Naive B cell (primary cell): Measurements from ENCODE around the gene PRSS27. TPM values are rescaled to one million over a fixed set of nuclear protein-coding genes. Genes with fewer than 3 reads are reported as not detected.

ENCODE experiments used
- ATAC-seq, 2 donors: fragments of 150-1000 bp; cut with Tn5 transposase; 2 replicates each; pipeline ENCODE4 v1.10.0; 2021; ENCODE audit warnings: low read depth in 2 of 2, mild to moderate bottlenecking in 2 of 2, moderate library complexity in 2 of 2
- DNase-seq: peaks from one replicate; pipeline ENCODE4 v3.0.0; 2022
- H3K27ac Mint-ChIP-seq, 6 donors: one replicate each; pipeline ENCODE4 v1.8.0; 2020 to 2022; ENCODE audit warnings: mild to moderate bottlenecking in 6 of 6, mixed read lengths in 6 of 6, moderate library complexity in 5 of 6, inconsistent platforms in 2 of 6
- H3K27me3 Mint-ChIP-seq, 3 donors: one replicate each; pipeline ENCODE4 v1.8.0; 2021 to 2022; ENCODE audit warnings: mixed read lengths in 3 of 3, mild to moderate bottlenecking in 1 of 3
- H3K36me3 Mint-ChIP-seq, 2 donors: one replicate each; pipeline ENCODE4 v1.8.0; 2020 to 2022; ENCODE audit warnings: mixed read lengths in 2 of 2, inconsistent platforms in 1 of 2, mild to moderate bottlenecking in 1 of 2
- H3K4me1 Mint-ChIP-seq, 3 donors: one replicate each; pipeline ENCODE4 v1.8.0; 2020 to 2022; ENCODE audit warnings: mixed read lengths in 3 of 3, inconsistent platforms in 1 of 3, mild to moderate bottlenecking in 1 of 3, moderate library complexity in 1 of 3
- H3K4me3 Mint-ChIP-seq, 8 donors: one replicate each; pipeline ENCODE4 v1.8.0; 2020 to 2022; ENCODE audit warnings: mild to moderate bottlenecking in 8 of 8, mixed read lengths in 8 of 8, moderate library complexity in 8 of 8, inconsistent platforms in 2 of 8
- H3K9me3 Mint-ChIP-seq, 7 donors: one replicate each; pipeline ENCODE4 v1.8.0; 2020 to 2022; ENCODE audit warnings: mixed read lengths in 7 of 7, mild to moderate bottlenecking in 5 of 7, inconsistent platforms in 2 of 7, moderate library complexity in 1 of 7
- polyA plus RNA-seq, 6 donors: library from polyadenylated mRNA; unstranded; fragments of 300-500 nt; fragmentation: Illumina TruSeq; gene quantifications; one replicate each; pipeline ENCODE4 v1.2.3, GENCODE V29; 2021; ENCODE audit warnings: low read depth in 6 of 6

The PRSS27 gene
- polyA plus RNA-seq, result under 1 TPM in 1 of 6 donors, not detected in 5; 0.36 TPM

DNA sequence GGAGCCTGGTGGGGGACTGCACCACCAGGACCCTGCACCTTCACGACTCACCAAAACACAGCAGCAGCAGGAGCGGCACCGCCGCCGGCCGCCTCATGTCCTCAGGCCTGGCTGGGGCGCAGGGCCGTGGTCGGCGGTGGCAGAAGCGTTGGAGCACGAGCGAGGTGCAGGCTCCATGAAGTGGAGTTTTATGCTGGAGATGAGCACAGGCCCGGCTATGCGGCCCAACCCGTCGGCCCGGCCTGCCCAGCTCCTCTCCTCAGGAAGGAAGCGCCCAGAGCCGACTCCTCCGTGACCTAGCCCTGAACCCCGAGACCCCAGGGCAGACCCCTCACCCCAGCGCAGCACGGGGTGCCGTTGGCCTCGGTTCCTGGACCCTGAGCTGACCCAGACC lies at the start of gene PRSS27:
Gene PRSS27, minus strand, starts transcription at position 161 of the 394 bp plus-strand sequence. Its CDS starts 64 bp downstream, at position 97.
- Mint-ChIP-seq H3K4me1 (peaks cover 3 to 10% (median 8%) of the 10 kb centered on the region in 3 donors), H3K4me3 (peak within 1 kb of the TSS; percentile 24 to 86 (median 73)), H3K9me3 (no peaks in the 10 kb centered on the region), H3K36me3 (no peaks in the 10 kb centered on the region), H3K27ac (peak within 1 kb of the TSS; percentile 75 to 93 (median 83)), H3K27me3 (peaks cover 6 to 12% (median 10%) of the 10 kb centered on the region in 3 donors)
- DNase-seq (no peak), ATAC-seq (no peak)

DNA sequence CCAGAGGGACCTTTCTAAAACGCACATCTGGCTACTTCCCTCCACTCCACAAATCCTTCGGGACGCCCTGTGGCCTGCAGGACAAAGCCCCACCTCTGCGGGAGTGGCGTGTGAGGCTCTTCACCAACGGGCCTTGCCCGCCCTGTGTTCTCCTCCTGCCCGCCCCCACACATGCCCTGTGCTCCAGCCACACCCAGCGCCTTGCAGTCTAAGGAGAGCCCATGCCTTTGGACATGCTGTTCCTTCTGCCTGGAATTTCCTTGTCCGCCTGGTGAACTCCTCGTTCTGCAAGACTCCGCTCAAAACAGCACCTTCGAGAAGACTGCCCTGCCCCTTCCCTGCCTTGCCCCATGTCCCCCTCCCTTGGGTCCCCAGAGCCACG lies 49.6 kb upstream of the PRSS27 start:
- H3K4me3 Mint-ChIP-seq, result no peak overlapping the region
- peak overlapping the region in 4 of 6 donors; percentile 53 to 95 (median 85) for H3K27ac Mint-ChIP-seq
- no peak for DNase-seq
- H3K9me3 Mint-ChIP-seq, result peaks cover 0 to 2% (median 0%) of the 10 kb centered on the region in 7 donors
- H3K36me3 Mint-ChIP-seq, result peaks cover 23 to 54% of the 10 kb centered on the region in 2 donors
- H3K4me1 Mint-ChIP-seq, result peaks cover 10 to 37% (median 35%) of the 10 kb centered on the region in 3 donors
- no peak for ATAC-seq
- no peaks in the 10 kb centered on the region for H3K27me3 Mint-ChIP-seq

DNA sequence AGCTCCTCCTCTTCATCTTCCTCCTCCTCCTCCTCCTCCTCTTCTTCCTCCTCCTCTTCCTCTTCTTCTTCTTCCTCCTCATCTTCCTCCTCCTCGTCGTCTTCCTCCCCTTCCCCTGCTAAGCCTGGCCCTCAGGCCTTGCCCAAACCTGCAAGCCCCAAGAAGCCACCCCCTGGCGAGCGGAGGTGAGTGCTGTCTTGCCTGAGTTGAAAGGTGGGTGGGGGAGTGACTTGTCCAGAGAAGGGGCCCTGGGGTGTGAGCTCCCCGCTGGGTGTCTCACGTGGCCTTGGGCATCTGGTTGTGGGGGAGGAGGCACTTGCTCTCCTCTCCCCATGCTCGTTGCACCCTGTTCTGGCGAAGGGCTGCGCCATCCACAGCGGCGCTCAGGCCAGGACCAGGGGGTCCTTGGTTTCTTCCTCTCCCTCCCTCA lies 49.1 kb upstream of the PRSS27 start:
- Mint-ChIP-seq H3K4me1 (peaks cover 10 to 37% (median 35%) of the 10 kb centered on the region in 3 donors), H3K27me3 (no peaks in the 10 kb centered on the region), H3K9me3 (peaks cover 0 to 2% (median 0%) of the 10 kb centered on the region in 7 donors), H3K36me3 (peaks cover 28 to 55% of the 10 kb centered on the region in 2 donors), H3K27ac (peak overlapping the region in 3 of 6 donors; percentile 83 to 95 (median 87)), H3K4me3 (peak overlapping the region in 3 of 8 donors; percentile 5 to 47 (median 27))
- DNase-seq, result no peak
- ATAC-seq, result no peak

DNA sequence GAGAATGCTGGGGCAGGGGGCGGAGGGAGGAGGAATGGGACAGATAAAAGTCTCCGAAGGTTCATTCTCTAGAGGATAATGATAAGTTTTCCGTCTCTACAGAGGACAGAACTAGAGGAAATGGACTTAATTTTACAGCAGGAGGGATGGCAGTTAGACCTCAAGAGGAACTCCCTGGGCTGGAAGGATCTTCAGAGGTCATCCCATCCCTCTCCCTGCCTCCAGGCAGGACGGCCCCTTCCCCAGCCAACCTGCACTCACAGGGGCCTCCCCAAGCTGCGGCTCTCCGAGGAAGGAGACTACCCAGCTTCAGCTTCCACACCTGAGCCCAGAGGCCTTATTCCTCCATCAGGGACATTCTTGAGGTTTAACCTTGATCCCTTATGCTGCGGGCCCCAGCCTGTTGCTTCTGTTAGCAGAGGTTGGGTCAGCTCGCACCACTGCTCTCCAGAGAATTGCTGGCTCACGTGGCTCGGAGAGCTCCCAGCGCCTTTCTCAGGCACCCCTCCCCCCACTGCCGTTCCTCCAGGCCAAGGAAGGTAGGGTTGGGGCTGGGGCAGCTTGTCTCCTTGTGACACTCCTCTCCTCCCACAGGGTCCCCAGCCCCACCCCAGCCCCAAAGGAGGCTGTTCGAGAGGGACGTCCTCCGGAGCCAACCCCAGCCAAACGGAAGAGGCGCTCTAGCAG lies 48.5 kb upstream of the PRSS27 start:
- Mint-ChIP-seq H3K36me3 (peaks cover 32 to 61% of the 10 kb centered on the region in 2 donors), H3K27ac (peak overlapping the region in 3 of 6 donors; percentile 32 to 95 (median 87)), H3K27me3 (no peaks in the 10 kb centered on the region), H3K4me3 (peak overlapping the region in 3 of 8 donors; percentile 33 to 52 (median 47)), H3K4me1 (peaks cover 10 to 40% (median 37%) of the 10 kb centered on the region in 3 donors), H3K9me3 (peaks cover 0 to 2% (median 0%) of the 10 kb centered on the region in 7 donors)
- ATAC-seq, result no peak
- DNase-seq, result no peak

DNA sequence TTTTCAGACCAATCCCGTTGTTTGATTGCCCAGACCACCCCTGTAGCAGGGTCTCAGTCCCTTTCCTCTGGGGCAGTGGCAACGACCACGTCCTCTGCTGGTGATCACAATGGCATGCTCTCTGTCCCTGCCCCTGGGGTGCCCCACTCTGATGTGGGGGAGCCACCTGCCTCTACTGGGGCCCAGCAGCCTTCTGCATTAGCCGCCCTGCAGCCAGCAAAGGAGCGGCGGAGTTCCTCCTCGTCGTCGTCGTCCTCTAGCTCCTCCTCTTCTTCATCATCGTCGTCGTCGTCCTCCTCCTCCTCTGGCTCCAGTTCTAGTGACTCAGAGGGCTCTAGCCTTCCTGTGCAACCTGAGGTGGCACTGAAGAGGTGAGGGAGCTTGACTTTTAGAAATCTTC lies 47.9 kb upstream of the PRSS27 start:
- Mint-ChIP-seq H3K27ac (peak overlapping the region in 3 of 6 donors; percentile 32 to 82 (median 72)), H3K4me3 (peak overlapping the region in 1 of 8 donors; percentile 33), H3K9me3 (peaks cover 0 to 2% (median 0%) of the 10 kb centered on the region in 7 donors), H3K36me3 (peaks cover 38 to 66% of the 10 kb centered on the region in 2 donors), H3K27me3 (no peaks in the 10 kb centered on the region), H3K4me1 (peaks cover 7 to 41% (median 41%) of the 10 kb centered on the region in 3 donors)
- DNase-seq (no peak), ATAC-seq (no peak)

DNA sequence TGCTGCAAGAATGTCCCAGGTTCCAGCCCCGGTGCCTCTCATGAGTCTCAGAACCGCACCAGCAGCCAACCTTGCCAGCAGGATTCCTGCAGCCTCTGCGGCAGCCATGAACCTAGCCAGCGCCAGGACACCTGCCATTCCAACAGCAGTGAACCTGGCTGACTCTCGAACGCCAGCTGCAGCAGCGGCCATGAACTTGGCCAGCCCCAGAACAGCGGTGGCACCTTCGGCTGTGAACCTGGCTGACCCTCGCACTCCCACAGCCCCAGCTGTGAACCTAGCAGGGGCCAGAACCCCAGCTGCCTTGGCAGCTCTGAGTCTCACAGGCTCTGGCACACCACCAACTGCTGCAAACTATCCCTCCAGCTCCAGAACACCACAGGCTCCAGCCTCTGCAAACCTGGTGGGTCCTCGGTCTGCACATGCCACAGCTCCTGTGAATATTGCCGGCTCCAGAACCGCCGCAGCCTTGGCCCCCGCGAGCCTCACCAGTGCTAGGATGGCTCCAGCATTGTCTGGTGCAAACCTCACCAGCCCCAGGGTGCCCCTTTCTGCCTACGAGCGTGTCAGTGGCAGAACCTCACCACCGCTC lies 47.2 kb upstream of the PRSS27 start:
- DNase-seq, result no peak
- no peak for ATAC-seq
- Mint-ChIP-seq H3K4me3 (no peak overlapping the region), H3K36me3 (peaks cover 45 to 66% of the 10 kb centered on the region in 2 donors), H3K4me1 (peaks cover 4 to 41% (median 37%) of the 10 kb centered on the region in 3 donors), H3K27me3 (no peaks in the 10 kb centered on the region), H3K9me3 (peaks cover 0 to 2% (median 0%) of the 10 kb centered on the region in 7 donors), H3K27ac (peak overlapping the region in 3 of 6 donors; percentile 7 to 82 (median 26))

- Mint-ChIP-seq H3K4me1 (peaks cover 4 to 39% (median 37%) of the 10 kb centered on the region in 3 donors), H3K36me3 (peaks cover 48 to 68% of the 10 kb centered on the region in 2 donors), H3K27me3 (no peaks in the 10 kb centered on the region), H3K9me3 (peaks cover 0 to 2% (median 0%) of the 10 kb centered on the region in 7 donors), H3K4me3 (peak overlapping the region in 1 of 8 donors; percentile 43), H3K27ac (peak overlapping the region in 3 of 6 donors; percentile 74 to 82 (median 82))
- DNase-seq, result no peak
- ATAC-seq, result no peak
These were observed 46.6 kb upstream of the PRSS27 start for GRCh38 chr16:2766430-2767139.

GRCh38 chr16:2765462-2766404 lies 45.7 kb upstream of the PRSS27 start:
- H3K36me3 Mint-ChIP-seq, result peaks cover 48 to 76% of the 10 kb centered on the region in 2 donors

DNA sequence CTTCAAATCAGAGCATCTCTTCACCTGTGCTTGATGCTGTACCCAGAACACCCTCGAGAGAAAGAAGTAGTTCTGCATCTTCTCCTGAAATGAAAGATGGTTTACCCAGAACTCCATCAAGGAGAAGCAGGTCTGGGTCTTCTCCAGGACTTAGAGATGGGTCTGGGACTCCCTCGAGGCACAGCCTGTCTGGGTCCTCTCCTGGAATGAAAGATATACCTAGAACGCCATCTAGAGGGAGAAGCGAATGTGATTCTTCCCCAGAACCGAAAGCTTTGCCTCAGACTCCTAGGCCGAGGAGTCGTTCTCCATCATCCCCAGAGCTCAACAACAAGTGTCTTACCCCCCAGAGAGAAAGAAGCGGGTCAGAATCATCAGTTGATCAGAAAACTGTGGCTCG lies 44.7 kb upstream of the PRSS27 start:
- Mint-ChIP-seq H3K4me1 (peaks cover 9 to 42% (median 33%) of the 10 kb centered on the region in 3 donors), H3K27me3 (no peaks in the 10 kb centered on the region), H3K9me3 (peaks cover 0 to 2% (median 0%) of the 10 kb centered on the region in 7 donors), H3K27ac (peak overlapping the region in 4 of 6 donors; percentile 53 to 82 (median 69)), H3K36me3 (peaks cover 48 to 81% of the 10 kb centered on the region in 2 donors), H3K4me3 (peak overlapping the region in 1 of 8 donors; percentile 43)
- DNase-seq (no peak), ATAC-seq (peak in 1 of 2 donors; percentile 24)

More at GRCh38 chr16:2765462-2766404, 45.7 kb upstream of the PRSS27 start:
- Mint-ChIP-seq H3K4me3 (peak overlapping the region in 1 of 8 donors; percentile 43), H3K27ac (peak overlapping the region in 3 of 6 donors; percentile 82), H3K4me1 (peaks cover 4 to 40% (median 37%) of the 10 kb centered on the region in 3 donors), H3K27me3 (no peaks in the 10 kb centered on the region), H3K9me3 (peaks cover 0 to 2% (median 0%) of the 10 kb centered on the region in 7 donors)
- DNase-seq, result no peak
- ATAC-seq, result no peak

- Mint-ChIP-seq H3K4me1 (peaks cover 16 to 43% (median 30%) of the 10 kb centered on the region in 3 donors), H3K36me3 (peaks cover 59 to 84% of the 10 kb centered on the region in 2 donors), H3K27ac (peak overlapping the region in 3 of 6 donors; percentile 5 to 82 (median 78)), H3K9me3 (peaks cover 0 to 2% (median 0%) of the 10 kb centered on the region in 7 donors), H3K4me3 (peak overlapping the region in 2 of 8 donors; percentile 19 to 56), H3K27me3 (no peaks in the 10 kb centered on the region)
- DNase-seq (no peak), ATAC-seq (no peak)
These were observed 43.1 kb upstream of the PRSS27 start for GRCh38 chr16:2763173-2763572.

DNA sequence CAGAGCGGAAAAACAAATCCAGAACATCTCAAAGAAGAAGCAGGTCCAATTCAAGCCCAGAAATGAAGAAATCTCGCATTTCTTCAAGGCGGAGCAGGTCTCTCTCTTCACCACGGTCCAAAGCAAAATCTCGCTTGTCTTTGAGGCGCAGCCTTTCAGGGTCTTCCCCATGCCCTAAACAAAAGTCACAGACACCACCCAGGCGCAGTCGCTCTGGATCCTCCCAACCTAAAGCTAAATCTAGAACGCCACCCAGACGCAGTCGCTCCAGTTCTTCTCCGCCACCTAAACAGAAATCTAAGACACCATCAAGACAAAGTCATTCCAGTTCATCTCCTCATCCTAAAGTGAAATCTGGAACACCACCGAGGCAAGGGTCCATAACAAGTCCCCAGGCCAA lies 42.7 kb upstream of the PRSS27 start:
- Mint-ChIP-seq H3K36me3 (peaks cover 61 to 84% of the 10 kb centered on the region in 2 donors), H3K27me3 (no peaks in the 10 kb centered on the region), H3K4me3 (peak overlapping the region in 1 of 8 donors; percentile 56), H3K27ac (peak overlapping the region in 5 of 6 donors; percentile 2 to 82 (median 35)), H3K4me1 (peaks cover 16 to 41% (median 34%) of the 10 kb centered on the region in 3 donors), H3K9me3 (peaks cover 0 to 2% (median 0%) of the 10 kb centered on the region in 7 donors)
- ATAC-seq (no peak), DNase-seq (no peak)
